HG03280 (cell line): Measurements from ENCODE around the gene TSHR.

ENCODE experiments used
- ATAC-seq: cut with Tn5 transposase; IDR thresholded peaks from one replicate; pipeline ENCODE4 v1.9.1; 2021; ENCODE audit warnings: mild to moderate bottlenecking, moderate library complexity; ENCODE audit not compliant: unreplicated experiment

Gene TSHR

GRCh38 chr14:81172353-81172752, 216.9 kb downstream of the TSHR start:
- ATAC-seq: no peak

DNA sequence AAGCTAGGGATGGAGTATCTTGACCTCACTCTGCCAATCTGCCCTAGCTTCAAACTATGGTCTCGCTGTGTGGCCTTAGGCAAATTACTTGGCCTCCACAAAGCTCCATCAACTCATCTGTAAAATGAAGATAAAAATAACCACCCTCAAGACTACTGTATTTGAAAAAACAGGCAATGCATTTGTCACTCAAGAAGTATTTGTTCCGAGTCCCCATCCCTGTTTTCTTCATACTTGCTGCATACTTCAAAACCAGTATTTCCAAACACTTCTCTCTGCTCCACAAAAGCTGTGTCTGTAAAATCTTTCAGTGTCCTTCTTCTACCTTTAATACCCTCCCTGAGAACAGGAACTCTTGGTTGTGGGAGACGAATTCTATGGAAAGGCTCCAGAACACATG, 217.5 kb downstream of the TSHR start:
- ATAC-seq: no peak

- no peak for ATAC-seq
These were observed 220.8 kb downstream of the TSHR start for GRCh38 chr14:81176241-81176640.

- ATAC-seq: no peak
These were observed 221.8 kb downstream of the TSHR start for GRCh38 chr14:81177225-81177624.

DNA sequence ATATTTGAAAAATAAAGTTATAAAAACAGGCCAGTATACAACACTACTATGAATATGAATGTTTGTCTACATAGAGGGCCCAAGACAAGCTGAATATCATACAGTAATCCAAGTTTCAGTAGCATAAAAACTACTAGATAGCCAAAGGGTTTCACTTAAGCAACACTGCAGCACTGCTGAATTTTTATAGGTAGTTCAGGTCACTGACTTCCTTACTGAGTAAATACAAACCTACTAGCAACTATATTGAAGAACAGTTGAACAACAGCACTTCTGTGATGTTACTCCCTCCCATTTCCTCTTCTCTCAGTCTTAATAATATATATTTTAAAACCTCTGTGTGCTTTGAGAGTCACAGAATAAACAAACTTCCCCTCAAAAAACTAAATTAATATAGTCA, 222.6 kb downstream of the TSHR start:
- peak; percentile 59 for ATAC-seq

DNA sequence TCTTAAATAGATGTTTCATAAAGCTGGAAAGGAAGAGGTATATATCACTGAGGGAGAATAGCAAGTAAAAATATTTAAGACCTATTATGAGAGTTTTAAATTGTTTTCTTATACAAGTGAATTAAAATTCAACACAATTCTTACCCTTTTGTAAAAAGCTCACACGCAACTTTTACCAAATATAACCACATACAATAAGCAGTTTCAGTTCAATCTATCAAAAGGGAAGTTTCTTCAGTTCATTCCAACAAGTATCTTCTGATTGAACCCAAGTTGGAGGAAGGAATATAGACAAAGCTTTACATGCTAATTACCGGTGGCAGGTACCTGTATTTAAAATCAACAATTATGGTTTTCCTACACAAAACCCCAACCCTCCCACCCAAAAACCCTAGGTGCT, 224.2 kb downstream of the TSHR start:
- no peak for ATAC-seq

- ATAC-seq: peak; percentile 93
These were observed 232.6 kb downstream of the TSHR start for GRCh38 chr14:81187832-81188522.

DNA sequence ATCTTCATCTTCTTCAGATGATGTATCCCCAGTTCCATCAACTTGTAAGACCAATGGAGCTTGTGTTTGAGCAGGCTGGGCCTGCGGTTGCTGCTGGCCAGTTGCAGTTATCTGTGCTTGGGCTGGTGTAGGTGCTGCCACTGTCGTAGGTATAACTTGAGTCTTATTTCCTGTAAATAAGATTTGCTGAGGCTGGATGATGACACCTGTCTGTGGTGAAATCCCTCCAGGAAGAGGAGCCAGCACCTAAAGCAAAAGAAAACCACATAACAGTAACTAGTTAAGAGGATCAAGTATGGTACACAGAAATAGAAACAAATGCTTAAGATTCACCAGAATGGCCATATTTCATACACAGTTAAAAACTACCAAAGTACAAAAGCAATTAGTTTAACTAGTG, 237.2 kb downstream of the TSHR start:
- ATAC-seq: no peak

- ATAC-seq: peak; percentile 67
These were observed 238.7 kb downstream of the TSHR start for GRCh38 chr14:81193924-81194633.
